Lower lobe of right lung (tissue), 2 donors: ENCODE data around the gene ZFAND5. TPM values are rescaled to one million over a fixed set of nuclear protein-coding genes. Genes with fewer than 3 reads are reported as not detected.

ENCODE experiments used
- ATAC-seq, 2 donors: fragments of 200-7000 bp; cut with Tn5 transposase; one replicate each; pipeline ENCODE4 v1.9.1; 2020 to 2022; ENCODE audit warnings: mild to moderate bottlenecking in 2 of 2, moderate library complexity in 2 of 2
- DNase-seq: peaks from one replicate; pipeline ENCODE4 v3.0.0-alpha.2; 2020
- H3K27ac ChIP-seq: fragments of 200-600 bp; one replicate; pipeline ENCODE4 v1.8.0; 2022
- H3K27me3 ChIP-seq: fragments of 200-600 bp; one replicate; pipeline ENCODE4 v1.8.0; 2022; ENCODE audit warnings: low read depth
- H3K36me3 ChIP-seq: fragments of 200-600 bp; one replicate; pipeline ENCODE4 v1.8.0; 2022; ENCODE audit warnings: mild to moderate bottlenecking
- H3K4me1 ChIP-seq: fragments of 200-600 bp; one replicate; pipeline ENCODE4 v1.8.0; 2022
- H3K4me3 ChIP-seq: fragments of 200-600 bp; one replicate; pipeline ENCODE4 v1.8.0; 2022; ENCODE audit warnings: mild to moderate bottlenecking
- H3K9me3 ChIP-seq: fragments of 200-600 bp; one replicate; pipeline ENCODE4 v1.8.0; 2022
- intact Hi-C: fragments of 100-400 bp; cut with DNase I; formaldehyde crosslinking; loops from one replicate; pipeline ENCODE4 v1.11.0; 2022
- total RNA-seq: library from RNA; stranded (reverse); fragmentation: NEBNext Ultra II Directional; extraction: Animal tissue kit (Norgen Biotek cat#: 25700); gene quantifications from one replicate; pipeline ENCODE4 v1.2.1, GENCODE V29; 2021
- TF ChIP-seq, protein P1 (sequence below): fragments of 200-600 bp; IDR thresholded peaks from one replicate; pipeline ENCODE4 v1.8.0; 2022; ENCODE audit warnings: antibody characterized with exemption, mild to moderate bottlenecking
- donor health status: DM: no; HTN: yes; CAD: no; lungs with severe emphysema.

The ZFAND5 gene
- total RNA-seq, 1 donor from 2014 or later, result 206 TPM

DNA sequence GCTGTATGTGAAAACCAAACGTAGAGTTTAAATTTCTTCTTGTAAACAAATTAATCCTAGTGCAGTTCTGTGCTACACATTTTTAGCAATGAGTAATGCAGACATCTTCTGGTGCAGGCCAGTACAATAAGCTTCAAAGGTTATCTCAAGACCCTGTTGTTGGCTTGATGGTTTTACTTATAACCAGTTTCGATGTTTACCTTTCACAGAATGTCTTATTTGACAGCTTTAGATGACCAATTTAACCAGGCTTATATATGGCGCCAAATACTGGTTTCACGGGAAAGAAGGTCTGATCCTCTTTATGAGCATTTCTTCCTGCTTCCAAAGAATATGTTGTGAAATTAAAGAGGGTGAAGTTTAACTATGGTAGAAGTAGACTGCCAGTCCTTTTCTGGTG, 9.9 kb downstream of the ZFAND5 start:
- H3K4me1 ChIP-seq, result peaks cover 55% of the 10 kb centered on the region
- ATAC-seq, result no peak
- H3K4me3 ChIP-seq, result no peak overlapping the region
- no peak for DNase-seq
- peaks cover 85% of the 10 kb centered on the region for H3K36me3 ChIP-seq
- H3K27me3 ChIP-seq, result no peaks in the 10 kb centered on the region
- H3K27ac ChIP-seq, result no peak overlapping the region
- TF ChIP-seq, protein P1, sequence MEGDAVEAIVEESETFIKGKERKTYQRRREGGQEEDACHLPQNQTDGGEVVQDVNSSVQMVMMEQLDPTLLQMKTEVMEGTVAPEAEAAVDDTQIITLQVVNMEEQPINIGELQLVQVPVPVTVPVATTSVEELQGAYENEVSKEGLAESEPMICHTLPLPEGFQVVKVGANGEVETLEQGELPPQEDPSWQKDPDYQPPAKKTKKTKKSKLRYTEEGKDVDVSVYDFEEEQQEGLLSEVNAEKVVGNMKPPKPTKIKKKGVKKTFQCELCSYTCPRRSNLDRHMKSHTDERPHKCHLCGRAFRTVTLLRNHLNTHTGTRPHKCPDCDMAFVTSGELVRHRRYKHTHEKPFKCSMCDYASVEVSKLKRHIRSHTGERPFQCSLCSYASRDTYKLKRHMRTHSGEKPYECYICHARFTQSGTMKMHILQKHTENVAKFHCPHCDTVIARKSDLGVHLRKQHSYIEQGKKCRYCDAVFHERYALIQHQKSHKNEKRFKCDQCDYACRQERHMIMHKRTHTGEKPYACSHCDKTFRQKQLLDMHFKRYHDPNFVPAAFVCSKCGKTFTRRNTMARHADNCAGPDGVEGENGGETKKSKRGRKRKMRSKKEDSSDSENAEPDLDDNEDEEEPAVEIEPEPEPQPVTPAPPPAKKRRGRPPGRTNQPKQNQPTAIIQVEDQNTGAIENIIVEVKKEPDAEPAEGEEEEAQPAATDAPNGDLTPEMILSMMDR, result no peak
- no peaks in the 10 kb centered on the region for H3K9me3 ChIP-seq
- intact Hi-C loops, result loop anchor here (10.0 kb wide), 2 partner anchors 60 to 240 kb away; no protein-coding TSS in a partner anchor

DNA sequence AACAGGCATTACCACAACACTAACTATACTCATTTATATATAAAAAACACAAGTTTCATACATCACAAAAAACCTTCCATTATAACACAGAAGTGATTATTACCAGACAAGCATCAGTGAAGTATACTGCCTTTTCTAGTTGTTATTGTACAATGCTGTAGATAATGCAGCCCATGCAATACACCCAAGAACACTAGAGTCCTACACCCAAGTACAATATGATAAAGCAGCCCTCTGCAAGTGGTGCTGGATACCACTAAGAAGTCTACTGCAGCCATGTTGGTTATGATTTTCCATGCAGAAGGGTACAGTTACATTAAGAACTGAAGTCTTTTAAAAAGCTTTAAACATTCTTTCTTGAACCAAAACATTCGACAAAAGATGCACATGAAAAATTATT, 10.3 kb downstream of the ZFAND5 start:
- H3K4me1 ChIP-seq, result peaks cover 51% of the 10 kb centered on the region
- ATAC-seq, result no peak

DNA sequence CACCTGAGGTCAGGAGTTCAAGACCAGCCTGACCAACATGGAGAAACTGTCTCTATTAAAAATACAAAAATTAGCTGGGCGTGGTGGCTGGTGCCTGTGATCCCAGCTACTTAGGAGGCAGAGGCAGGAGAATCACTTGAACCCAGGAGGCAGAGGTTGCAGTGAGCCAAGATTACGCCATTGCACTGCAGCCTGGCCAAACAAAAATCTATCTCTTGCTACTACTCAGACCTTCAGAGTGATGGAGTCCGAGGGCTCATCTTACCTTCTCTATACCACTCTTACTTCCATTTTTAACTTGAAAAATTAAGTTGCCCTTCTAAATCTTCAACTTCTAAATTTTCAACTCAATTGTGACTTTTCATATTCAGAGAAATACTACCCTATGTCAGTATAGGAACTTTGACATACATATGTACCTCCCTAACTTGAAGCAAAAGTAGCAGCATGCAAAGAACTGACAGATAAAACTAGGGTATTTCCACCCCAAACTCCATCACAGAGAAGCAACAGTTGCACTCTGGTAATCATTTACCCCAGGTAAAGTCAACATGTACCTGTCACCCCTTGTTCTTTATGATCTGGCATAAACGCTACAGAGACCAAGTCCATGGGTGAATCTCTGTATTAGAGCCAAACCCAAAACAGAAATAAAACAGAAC, 11.4 kb downstream of the ZFAND5 start:
- Histone ChIP-seq H3K4me3 (no peak overlapping the region), H3K27me3 (no peaks in the 10 kb centered on the region), H3K36me3 (peaks cover 69% of the 10 kb centered on the region), H3K4me1 (peaks cover 40% of the 10 kb centered on the region), H3K9me3 (no peaks in the 10 kb centered on the region), H3K27ac (no peak overlapping the region)
- DNase-seq (no peak), ATAC-seq (peak in 1 of 2 donors; percentile 25)
- intact Hi-C loops, result loop anchor here (10.0 kb wide), 2 partner anchors 59 to 241 kb away; no protein-coding TSS in a partner anchor
- TF ChIP-seq, protein P1, result no peak

More for the DNA sequence above, 10.3 kb downstream of the ZFAND5 start:
- no peak overlapping the region for H3K4me3 ChIP-seq
- no peak overlapping the region for H3K27ac ChIP-seq
- peaks cover 80% of the 10 kb centered on the region for H3K36me3 ChIP-seq
- no peak for DNase-seq
- TF ChIP-seq, protein P1, result no peak
- intact Hi-C loops, result loop anchor here (10.0 kb wide), 2 partner anchors 60 to 240 kb away; no protein-coding TSS in a partner anchor
- no peaks in the 10 kb centered on the region for H3K27me3 ChIP-seq
- no peaks in the 10 kb centered on the region for H3K9me3 ChIP-seq

DNA sequence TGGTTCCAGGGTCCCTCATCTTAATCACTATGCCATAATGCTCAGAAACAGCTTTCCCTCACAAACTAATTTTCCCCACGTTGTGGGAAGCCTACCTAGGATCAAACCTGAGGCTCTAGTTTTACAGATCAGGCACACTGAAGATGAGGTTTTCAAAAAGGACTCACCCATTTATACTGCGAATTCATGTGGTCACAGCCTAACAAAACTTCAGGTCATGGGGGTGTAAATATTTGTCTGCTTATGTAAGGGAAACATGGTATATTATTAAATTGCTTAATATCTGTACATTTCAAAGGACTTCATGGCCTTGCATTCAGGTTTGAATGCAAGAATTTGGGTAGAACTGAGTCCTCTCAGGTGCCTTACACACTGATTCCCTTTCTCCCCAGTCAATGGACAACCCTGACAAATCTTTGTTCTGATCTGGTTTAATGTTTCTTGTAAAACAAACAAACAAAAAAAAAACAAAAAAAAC, 12.1 kb downstream of the ZFAND5 start:
- H3K36me3 ChIP-seq, result peaks cover 63% of the 10 kb centered on the region

DNA sequence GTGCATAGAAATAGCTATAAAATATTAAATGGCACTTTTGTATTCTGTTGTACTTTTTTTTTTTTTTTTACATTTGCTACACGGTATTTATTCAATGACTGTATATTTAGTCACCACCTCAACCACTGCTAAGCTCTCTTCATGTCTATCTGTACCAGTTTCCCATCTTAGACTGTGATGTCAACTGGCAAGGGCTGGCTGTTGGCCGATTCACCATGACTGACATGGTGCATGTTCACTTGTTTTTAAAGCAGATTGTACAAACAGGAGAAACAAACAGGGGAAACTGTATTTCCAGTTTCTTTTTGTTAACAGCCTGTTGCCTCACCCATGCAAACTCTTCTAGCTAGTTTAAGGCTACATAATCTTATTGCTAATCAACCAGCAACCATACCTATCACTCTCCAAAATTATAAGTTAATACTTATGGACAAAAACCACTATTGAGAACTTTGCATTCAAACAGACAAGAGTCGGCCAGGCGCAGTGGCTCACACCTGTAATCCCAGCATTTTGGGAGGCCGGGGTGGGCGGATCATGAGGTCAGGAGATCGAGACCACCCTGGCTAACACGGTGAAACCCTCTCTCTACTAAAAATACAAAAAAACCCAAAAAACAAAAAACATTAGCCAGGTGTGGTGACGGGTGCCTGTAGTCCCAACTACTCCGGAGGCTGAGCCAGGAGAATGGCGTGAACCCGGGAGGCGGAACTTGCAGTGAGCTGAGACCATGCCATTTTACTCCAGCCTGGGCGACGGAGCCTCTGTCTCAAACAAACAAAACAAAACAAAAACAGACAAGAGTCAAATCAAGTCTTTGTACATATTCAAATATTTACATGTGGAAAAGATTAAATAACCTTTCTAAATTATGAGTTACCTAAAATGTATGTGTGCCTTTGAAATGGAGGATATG, 13.2 kb downstream of the ZFAND5 start:
- no peaks in the 10 kb centered on the region for H3K9me3 ChIP-seq
- no peak overlapping the region for H3K27ac ChIP-seq
- ATAC-seq, result peak in 1 of 2 donors; percentile 21
- H3K36me3 ChIP-seq, result peaks cover 53% of the 10 kb centered on the region
- intact Hi-C loops, result loop anchor here (10.0 kb wide), 2 partner anchors 57 to 243 kb away; no protein-coding TSS in a partner anchor
- H3K4me1 ChIP-seq, result peaks cover 22% of the 10 kb centered on the region
- no peak for DNase-seq
- TF ChIP-seq, protein P1, result no peak
- no peaks in the 10 kb centered on the region for H3K27me3 ChIP-seq
- no peak overlapping the region for H3K4me3 ChIP-seq

More for the DNA sequence above, 12.1 kb downstream of the ZFAND5 start:
- Histone ChIP-seq H3K9me3 (no peaks in the 10 kb centered on the region), H3K4me3 (no peak overlapping the region), H3K27me3 (no peaks in the 10 kb centered on the region), H3K4me1 (peaks cover 33% of the 10 kb centered on the region), H3K27ac (no peak overlapping the region)
- ATAC-seq (no peak), DNase-seq (no peak)
- TF ChIP-seq, protein P1, result no peak
- intact Hi-C loops, result loop anchor here (10.0 kb wide), 2 partner anchors 58 to 242 kb away; no protein-coding TSS in a partner anchor
